Measurements from ENCODE around the gene PKD1. TPM values are rescaled to one million over a fixed set of nuclear protein-coding genes. Genes with fewer than 3 reads are reported as not detected.

The PKD1 gene
- total RNA-seq, 1 donor from 2014 or later = 97.8 TPM

DNA sequence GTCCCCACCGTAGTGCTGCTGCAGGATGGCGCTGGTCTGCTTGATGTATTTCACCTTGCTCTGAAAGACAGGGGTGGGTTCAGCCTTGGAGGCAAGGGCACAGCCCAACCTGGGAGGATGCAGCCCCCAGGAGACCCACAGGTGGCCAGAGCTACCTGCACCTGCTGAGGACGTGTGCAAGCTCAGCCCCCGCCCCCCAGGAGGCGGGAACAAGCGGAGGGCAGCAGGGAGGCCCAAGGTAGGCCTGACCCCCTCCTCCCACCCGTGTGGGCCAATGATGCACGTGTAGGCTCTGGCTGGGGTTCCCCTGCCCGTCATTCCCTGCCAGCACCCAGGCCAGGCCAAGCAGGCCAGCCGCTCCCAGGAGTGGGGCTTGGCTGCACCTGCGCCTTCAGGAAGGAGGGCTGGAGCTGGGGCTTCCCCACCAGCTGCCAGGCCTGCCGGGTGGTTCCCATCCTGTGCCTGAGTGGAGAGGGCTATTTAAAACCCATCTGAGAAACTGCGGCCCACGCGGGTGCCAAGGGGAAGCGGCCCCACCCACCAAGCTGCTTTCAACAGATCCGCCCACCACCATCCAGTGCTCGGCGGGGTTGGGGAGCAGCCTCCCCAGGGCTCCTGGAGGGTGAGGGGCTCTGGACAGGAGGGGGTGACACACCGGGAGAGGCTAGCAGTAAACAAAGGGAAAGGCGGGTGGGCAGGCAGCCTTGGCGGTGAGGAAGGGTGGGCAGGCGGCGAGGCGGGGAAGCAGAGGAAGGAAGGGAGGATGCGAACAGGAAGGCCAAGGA lies 91.8 kb downstream of the PKD1 start:
- no peak for DNase-seq (ENCODE audit: low spot score, unreplicated experiment)
- H3K27ac Mint-ChIP-seq = no peak overlapping the region
- no peak overlapping the region for H3K4me3 Mint-ChIP-seq (ENCODE audit: low read depth)
- TF ChIP-seq, protein P1, sequence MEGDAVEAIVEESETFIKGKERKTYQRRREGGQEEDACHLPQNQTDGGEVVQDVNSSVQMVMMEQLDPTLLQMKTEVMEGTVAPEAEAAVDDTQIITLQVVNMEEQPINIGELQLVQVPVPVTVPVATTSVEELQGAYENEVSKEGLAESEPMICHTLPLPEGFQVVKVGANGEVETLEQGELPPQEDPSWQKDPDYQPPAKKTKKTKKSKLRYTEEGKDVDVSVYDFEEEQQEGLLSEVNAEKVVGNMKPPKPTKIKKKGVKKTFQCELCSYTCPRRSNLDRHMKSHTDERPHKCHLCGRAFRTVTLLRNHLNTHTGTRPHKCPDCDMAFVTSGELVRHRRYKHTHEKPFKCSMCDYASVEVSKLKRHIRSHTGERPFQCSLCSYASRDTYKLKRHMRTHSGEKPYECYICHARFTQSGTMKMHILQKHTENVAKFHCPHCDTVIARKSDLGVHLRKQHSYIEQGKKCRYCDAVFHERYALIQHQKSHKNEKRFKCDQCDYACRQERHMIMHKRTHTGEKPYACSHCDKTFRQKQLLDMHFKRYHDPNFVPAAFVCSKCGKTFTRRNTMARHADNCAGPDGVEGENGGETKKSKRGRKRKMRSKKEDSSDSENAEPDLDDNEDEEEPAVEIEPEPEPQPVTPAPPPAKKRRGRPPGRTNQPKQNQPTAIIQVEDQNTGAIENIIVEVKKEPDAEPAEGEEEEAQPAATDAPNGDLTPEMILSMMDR (IDR thresholded peaks at IDR 0.05; ENCODE audit: unreplicated experiment) = no peak
- H3K4me1 Mint-ChIP-seq (ENCODE audit: low read depth) = peaks cover 16% of the 10 kb centered on the region
- no peaks in the 10 kb centered on the region for H3K27me3 Mint-ChIP-seq
- no peaks in the 10 kb centered on the region for H3K9me3 Mint-ChIP-seq (ENCODE audit: low read depth)
- H3K36me3 Mint-ChIP-seq (ENCODE audit: insufficient read depth) = peaks cover 1% of the 10 kb centered on the region

DNA sequence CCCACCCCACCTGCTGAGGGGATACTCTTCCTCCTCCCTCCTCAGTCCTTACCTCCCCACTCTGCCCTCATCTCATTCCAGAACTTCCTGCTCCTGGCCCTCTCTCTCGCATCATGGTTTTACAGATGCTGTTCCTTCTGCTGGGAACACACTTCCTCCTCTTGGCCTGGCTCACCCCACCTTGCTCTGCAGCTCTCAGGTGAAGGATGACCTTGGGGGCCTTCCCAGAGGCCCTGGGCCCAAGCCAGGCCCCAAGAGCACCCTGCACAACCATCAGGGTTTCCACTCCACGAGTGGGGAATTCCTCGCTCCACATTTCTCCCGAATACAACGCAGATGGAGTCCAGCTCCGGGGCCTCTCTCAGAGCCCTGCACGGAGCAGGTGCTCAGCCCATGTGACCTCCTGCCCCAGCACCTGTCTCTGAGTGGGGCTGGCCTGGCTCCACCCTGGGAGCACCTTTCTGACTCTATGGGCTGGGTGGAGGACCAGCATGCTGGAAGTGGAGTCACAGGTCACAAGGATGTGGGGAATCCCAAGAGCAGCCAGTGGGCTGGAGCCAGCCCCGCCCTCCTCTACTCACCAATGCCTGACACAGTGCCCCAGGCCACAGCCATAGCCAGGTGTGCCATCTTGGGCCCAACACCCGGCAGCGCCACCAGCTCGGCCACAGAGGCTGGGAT lies 92.6 kb downstream of the PKD1 start:
- Mint-ChIP-seq H3K27me3 (no peaks in the 10 kb centered on the region), H3K4me3 (ENCODE audit: low read depth) (no peak overlapping the region), H3K4me1 (ENCODE audit: low read depth) (peaks cover 10% of the 10 kb centered on the region), H3K9me3 (ENCODE audit: low read depth) (no peaks in the 10 kb centered on the region), H3K27ac (no peak overlapping the region), H3K36me3 (ENCODE audit: insufficient read depth) (peaks cover 1% of the 10 kb centered on the region)
- DNase-seq (ENCODE audit: low spot score, unreplicated experiment) = no peak
- TF ChIP-seq, protein P1 (IDR thresholded peaks at IDR 0.05; ENCODE audit: unreplicated experiment) = no peak

DNA sequence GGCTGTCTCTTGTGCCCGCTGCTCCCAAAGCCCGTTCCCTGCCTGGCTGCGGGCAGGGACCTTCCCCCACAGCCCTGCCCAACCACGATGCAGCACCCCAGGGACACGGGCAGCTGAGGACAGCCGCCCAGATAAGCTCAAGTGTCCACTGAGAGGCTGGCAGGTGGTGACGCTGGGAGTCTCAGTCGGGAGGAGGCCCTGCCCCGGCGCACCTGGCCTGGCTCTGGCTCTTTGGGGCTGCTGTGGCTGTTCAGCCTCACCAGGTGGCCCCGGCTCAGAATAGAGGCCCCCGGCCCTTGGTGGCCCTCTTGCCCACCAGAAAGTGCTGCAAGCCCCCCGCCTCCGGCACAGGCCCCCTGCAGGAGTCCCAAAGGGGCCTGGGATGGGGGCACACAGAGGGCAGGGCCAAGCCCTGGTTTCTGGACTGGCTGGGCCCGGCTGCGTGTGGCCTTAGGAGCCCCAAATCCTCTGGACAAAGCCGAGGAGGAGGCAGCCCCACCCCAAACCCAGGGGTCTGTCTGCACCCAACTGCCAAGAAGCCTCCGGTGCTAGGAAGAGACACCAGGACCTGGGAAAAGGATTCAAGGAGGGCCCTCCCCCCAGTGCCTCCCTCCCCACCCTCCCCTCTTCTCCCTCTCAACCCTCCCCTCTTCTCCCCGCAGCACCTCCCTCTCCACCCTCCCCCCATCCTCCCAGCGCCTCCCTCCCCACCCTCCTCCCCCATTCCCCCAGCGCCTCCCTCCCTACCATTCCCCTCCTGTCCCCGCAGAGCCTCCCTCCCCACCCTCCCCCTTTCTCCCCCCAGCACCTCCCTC lies 93.3 kb downstream of the PKD1 start:
- Mint-ChIP-seq H3K4me1 (ENCODE audit: low read depth) (peaks cover 10% of the 10 kb centered on the region), H3K27me3 (no peaks in the 10 kb centered on the region), H3K27ac (no peak overlapping the region), H3K36me3 (ENCODE audit: insufficient read depth) (peaks cover 1% of the 10 kb centered on the region), H3K9me3 (ENCODE audit: low read depth) (no peaks in the 10 kb centered on the region), H3K4me3 (ENCODE audit: low read depth) (no peak overlapping the region)
- DNase-seq (ENCODE audit: low spot score, unreplicated experiment) = no peak
- TF ChIP-seq, protein P1 (IDR thresholded peaks at IDR 0.05; ENCODE audit: unreplicated experiment) = no peak

DNA sequence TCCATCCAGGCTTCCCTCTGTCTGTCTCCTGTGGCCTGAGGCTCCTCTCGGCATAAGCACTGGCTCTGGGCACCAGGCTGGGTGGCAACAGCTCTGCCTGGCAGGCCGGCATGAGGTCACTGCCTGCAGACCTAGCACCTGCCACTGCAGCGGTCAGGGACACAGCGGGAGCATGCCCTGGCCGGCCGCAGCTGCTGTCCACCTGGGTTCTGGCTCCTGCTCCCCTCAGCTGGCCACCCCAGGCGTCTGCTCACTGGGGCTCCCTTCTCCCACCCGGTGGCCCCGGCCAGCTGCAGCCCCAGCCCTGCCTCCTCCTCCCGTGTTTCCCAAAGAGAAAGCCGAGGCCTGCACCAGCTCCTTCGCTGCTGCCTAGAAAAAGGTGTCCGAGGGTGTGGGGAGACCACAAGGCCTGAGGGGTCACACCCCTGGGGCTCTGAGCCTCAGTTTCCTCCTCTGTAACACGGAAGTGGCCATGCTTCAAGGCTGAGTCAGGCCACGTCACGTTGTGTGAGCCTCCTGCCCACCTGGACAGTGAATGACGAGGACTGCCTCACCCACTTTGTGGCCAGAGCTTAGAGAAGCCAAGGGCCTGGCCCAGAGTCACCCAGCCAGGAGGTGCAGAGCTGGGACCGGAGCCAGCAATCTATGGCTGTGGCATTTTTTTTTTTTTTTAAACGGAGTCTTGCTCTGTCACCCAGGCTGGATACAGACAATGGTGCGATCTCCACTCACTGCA lies 94.7 kb downstream of the PKD1 start:
- Mint-ChIP-seq H3K36me3 (ENCODE audit: insufficient read depth) (peaks cover 1% of the 10 kb centered on the region), H3K27ac (no peak overlapping the region), H3K4me1 (ENCODE audit: low read depth) (peaks cover 5% of the 10 kb centered on the region), H3K9me3 (ENCODE audit: low read depth) (no peaks in the 10 kb centered on the region), H3K4me3 (ENCODE audit: low read depth) (no peak overlapping the region), H3K27me3 (no peaks in the 10 kb centered on the region)
- TF ChIP-seq, protein P1 (IDR thresholded peaks at IDR 0.05; ENCODE audit: unreplicated experiment) = no peak
- DNase-seq (ENCODE audit: low spot score, unreplicated experiment) = no peak
